Measurements from ENCODE around the gene TSPOAP1.

Gene TSPOAP1

DNA sequence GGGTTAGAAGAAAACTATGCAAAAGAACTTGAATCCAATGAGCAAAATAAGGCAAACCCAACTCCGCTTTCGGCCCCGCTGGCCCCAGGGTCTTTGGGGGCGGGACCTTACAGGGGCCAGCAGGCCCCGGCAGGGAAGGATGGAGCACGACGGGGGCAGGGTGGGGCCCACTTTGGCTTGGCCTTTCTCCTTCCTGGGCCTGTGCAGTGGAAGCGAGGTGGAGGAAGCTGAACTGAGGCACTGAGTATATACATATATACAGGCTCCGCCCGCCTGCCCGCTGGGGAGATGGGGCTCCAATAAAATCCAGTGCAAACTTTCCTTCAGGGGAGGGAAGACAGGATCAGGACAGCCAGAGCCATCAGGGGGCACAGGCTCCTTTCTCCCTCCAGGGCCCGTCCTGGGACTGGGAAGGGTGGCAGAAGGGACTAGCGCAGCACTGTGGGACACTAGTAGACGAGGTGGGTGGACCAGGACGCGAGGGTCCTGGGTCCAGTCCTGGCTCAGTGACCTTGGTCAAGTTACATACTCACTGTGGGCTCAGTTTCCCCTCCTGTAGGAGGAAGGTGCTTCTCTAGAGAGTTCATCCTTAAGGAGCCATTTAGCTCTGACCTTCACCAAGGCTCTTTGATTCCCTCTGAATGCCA is 27.0 kb downstream of the TSPOAP1 start:
- DNase-seq = no peak

DNA sequence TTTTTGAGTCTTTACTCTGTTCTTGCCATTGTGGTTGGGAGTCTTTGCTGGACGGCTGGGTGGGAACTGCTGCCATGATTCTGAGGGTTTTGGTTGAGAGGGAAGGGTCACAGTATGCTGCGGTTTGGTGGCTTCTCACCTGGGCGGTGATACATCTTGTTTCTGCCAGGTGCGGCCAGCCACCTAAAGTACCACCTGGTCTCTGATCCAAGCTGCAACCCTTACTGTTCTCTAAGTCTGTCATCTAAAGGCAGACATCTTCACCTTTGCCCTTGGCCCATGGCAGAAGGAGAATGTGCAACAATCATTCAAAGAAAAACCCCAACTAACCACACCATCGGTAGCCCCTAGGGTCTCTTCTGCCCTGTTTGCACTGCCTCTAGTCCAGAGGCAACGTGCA is 28.3 kb downstream of the TSPOAP1 start:
- DNase-seq = no peak

DNA sequence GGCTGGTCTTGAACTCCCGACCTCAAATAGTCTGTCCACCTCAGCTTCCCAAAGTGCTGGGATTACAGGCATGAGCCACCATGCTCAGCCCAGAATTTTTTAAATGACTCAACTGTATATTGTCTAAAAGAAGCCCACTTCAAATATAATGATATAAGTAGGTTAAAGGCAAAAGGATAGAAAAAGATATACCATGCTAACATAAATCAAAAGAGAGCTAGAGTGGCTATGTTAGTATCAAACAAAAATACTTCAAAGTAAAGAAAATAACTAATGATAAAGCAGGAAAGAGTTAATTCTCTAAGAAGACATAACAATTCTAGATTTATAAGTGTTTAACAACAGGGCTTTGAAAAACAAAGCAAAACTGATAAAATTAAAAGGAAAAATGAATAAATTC is 34.6 kb downstream of the TSPOAP1 start:
- DNase-seq = no peak

DNA sequence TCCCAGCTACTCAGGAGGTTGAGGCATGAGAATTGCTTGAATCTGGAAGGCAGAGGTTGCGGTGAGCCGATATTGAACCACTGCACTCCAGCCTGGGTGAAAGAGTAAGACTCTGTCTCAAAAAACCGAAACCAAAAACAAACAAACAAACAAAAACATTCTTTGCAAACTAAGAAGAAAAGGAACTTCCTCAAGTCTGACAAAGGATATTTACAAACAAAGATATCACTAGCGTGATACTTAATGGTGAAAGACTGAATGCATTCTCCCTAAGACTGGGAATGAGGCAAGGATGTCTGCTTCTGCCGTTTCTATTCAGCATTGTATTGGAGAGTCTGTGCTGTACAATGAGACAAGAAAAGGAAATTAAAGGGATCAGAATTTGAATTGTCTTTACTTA is 37.3 kb downstream of the TSPOAP1 start:
- DNase-seq = no peak

DNA sequence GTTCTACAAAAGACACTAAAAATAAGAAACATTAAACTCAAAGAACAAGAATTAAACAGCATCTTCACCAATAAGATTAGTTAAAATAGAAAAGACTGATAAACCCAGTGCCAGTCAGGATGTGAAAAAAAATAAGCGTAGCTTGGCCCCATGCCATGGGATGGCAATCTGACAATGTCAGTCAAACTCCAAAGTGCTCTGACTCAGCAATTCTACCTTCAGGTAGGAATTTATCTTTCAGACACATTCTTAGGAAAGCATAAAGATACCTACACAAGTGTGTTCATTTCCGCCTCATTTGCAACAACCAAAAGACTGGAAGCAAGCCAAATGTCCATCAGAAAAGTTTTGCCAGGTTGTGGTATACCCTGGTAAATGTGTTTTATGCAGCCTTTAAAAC is 38.7 kb downstream of the TSPOAP1 start:
- DNase-seq = no peak

DNA sequence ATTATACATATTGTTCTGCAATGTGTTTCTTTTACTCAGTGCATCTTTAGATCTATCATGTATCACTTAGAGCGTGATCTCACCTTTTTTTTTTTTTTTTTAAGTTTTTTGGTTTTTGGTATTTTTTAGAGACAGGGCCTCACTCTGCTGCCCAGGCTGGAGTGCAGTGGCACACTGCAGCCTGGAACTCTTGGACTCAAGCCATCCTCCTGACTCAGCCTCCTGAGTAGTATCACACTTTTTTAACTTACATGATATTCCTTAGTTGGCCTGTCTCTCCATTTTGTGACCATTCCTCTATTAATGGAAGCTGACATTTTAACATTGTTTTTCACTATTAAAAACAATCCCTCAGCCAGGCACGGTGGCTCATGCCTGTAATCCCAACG is 43.2 kb downstream of the TSPOAP1 start:
- no peak for DNase-seq

DNA sequence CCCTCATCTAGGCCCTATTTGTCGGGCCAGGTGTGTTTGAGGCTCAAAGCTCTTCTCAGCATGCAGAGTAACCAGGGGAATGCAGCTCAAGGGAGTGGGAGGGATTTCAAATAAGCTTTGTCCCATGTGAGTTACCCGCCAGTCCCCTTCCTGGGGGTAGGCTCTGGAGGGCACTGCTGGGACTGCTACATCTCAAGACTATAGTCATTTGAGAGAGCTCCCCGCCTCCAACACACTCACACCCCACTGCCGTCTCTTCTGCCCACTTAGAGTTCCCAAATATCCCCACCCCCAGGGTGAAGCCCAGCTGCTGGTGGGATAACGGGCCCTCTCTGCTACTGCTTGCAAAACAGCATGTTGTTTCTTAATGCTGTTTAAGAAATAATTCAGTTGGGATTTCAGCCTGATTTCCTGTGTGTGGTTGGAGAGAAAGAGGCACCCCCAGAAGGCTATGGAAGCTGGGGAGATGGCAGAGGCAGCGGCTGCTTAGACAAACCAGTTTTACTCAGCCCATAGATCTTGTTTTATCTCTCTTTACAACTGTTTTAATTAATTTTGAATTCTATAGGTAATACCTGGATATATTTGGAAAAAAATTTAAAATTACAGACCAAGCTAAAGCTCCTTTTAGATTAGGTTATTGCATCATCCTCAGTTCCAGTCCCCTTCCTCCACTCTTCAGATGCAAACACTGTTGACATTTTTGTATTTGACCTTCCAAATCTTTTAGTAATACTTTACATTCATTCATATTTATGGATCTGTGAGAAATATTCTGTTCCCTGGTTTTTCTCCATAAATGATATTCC is 43.8 kb downstream of the TSPOAP1 start:
- DNase-seq = no peak

DNA sequence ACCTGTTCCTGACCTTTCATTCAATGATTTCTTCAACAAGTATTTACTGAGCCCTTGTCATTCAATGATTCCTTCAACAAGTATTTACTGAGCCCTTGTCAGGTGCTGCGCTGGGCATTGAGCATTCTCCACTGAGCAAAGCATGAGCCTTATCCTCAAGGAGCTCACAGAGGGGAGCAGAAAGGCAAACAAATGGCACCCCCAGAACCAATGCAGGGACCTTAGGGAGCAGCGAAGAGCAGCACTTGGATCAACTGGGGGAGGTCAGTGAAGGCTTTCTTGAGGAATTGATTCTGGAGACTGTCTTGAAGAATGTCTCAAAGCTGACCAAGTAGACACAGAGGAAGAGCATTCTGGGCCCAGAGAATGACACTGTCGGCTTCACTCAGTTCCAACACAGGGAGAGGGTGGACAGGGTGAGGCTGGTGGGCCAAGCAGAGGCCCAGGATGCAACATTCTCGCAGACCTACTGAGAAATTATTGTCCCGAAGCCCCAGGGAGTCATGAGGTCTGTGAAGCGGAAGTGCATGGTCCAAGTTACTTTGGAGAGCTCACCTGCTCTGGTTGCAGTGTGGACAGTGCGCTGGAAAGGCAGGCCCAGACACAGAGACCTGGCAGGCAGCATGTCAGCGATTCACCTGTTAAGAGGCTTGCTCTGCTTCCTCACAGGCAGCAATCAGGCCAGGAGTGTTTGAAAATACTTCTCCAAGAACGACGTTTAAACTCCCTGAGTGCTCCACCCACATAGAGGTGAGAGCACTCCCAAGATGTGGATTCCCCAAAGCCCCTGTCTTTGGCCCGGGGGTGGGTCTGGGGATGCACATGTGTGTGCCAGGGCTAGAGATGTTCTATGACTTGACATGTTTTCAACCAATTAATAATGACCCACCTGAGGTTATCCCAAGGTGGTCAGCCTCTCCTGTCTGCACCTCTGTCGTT is 44.7 kb downstream of the TSPOAP1 start:
- no peak for DNase-seq

DNA sequence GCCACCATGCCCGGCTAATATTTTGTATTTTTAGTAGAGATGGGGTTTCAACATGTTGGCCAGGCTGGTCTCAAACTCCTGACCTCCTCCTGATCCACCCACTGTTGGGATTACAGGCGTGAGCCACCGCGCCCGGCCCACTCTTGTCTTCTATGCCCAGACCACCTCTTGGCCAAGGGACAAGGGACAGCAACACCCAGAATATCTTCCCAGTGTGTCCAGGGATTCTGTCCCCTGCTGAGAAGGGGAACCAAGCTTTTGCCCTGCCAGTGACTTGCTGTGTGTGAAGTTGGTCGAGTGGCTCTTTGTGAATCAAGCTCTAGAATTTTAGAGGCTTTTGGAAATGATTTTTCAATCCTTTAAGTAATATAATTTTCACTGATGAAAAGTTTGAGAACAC is 46.2 kb downstream of the TSPOAP1 start:
- DNase-seq = no peak

DNA sequence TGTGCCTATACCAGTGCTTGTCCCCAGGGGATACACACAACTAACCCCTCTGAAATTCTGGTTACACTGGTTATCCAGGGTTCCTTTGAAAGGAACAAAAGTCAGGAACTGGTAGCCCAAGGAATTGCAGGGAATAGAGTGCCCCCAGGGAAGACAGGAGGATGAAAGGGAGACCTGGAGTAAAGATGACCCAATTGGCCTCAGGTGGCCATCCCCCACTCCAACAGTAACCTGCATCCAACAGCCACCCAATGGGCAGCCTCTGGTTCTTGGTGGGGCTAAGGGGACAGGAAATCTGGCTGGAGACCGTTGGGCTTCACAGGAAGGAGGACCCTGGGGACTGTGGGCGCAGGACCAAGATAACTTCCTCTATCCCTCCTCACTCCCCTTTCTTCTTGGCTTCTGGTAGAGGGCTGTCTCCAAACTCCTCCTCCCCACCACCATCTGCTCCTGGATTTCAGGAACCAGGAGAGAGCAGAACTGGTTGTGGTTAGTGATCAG is 47.0 kb downstream of the TSPOAP1 start:
- no peak for DNase-seq

DNA sequence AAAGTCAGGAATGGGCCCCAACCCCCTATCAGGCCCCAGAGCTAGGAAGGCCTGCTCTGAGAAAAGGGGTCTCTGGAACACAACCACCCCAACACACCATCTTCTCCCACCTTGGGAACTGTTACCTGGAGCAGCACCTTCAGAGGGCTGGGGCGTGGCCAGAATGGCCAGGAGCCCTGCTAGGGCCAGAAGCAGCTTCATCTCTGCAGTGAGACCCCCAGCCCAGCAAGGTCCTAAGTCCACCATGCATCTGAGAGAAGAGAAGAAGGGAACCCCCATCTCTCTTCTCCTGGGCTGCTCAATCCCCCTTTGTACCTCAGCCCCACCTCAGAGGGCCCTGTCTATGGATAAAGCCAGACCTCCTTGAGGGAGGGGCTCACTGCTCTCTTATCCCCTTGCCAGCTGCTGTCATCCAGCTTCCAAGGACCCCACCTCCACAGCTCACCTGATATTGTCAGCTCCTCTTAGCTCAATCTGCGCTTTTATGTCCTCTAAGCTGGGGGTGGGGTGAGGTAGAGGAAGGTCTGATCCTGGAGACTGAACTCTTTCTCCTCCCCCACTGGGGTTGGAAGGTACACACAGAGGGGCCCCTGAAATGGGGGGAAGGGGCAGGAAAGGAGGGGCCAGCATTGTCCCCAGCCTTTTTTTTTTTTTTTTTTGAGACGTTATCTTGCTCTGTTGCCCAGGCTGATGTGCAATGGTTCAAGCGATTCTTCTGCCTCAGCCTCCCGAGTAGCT is 47.9 kb downstream of the TSPOAP1 start, which contains the start of gene MPO:
Gene MPO, minus strand, starts transcription at position 456 of the 738 bp plus-strand sequence. Its CDS starts 177 bp downstream, at position 279.
- no peak for DNase-seq

DNA sequence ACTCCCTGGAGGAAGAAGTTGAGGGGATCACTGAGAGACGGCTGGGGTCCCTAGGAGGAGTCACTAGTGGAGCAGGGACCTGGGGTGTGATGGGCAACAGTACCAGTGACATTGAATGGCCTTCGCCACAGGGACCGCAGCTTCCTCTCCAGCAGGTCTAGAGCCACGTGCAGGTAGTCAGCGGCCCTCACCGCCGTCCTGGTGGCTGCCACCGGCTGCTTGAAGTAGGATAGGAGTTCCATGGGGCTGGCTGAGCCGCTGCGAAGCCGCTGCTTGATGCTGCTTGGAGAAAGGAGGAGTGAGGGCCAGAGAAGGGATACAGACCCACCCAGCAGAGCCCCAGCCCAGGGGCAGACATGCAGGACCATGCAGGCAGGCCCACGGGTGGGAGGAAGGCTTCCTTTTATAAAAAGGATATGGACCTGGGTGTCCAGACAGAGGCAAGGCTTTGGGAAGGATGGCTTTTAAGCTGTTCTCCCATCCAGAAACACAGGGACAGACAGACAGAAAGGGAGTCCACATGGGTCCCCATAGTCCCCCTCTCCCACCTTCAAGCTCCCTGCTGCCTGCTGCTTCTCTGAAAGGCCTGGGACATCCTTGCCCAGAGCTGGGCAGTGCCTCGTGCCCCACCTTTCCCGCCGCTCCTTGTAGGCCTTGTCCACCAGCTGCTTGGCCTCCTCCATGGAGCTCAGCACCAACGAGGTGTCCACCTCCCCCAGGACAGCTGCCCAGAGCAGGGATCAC is 48.7 kb downstream of the TSPOAP1 start:
- no peak for DNase-seq

DNA sequence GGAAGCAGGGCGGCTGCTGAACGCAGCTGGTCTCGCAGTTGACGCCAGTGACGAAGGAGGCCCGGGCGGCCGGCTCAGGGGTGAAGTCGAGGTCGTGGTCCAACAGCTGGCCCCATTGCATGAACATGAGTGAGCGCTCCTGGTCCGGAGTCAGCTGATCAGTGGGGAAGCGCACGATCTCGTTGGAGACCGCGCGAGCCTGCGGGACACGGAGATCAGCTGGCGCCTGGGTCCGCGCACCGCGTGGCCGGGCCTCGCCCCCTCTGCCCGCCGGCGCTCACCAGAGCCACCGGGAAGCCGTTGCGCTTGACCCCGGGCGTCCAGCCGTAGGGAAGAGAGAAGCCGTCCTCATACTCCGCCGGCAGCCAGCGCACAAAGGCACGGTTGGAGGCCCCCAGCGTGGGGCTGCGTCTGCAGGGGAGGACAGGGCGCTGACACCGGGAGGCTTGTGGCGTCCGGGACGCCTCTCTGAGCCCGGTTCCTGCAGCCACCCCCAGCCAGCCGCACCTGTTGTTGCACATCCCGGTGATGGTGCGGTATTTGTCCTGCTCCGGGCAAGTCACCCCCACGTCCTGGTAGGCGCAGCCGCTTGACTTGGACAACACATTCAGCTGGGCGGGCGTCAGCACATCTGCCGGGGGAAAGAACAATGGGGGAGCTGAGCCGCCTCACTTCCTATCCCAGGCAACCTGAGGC is 49.4 kb downstream of the TSPOAP1 start:
- DNase-seq = no peak

DNA sequence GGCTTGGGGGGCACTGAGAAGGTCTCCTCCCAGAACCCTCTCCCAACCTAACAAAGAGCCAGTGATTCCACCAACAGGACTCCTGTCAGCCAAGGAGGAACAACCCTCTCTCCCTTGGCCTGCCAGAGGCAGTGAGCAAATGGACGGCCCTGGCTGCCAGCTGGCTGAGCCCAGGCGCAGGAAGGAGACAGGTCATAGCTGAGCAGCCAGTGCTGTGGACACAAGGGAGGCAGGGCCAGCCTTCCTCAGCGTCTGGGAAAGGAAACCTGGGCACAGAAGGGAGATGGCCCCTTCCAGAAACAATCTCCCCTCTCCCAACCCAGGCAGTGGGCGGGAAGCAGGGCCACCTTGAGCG is 50.0 kb downstream of the TSPOAP1 start:
- no peak for DNase-seq

DNA sequence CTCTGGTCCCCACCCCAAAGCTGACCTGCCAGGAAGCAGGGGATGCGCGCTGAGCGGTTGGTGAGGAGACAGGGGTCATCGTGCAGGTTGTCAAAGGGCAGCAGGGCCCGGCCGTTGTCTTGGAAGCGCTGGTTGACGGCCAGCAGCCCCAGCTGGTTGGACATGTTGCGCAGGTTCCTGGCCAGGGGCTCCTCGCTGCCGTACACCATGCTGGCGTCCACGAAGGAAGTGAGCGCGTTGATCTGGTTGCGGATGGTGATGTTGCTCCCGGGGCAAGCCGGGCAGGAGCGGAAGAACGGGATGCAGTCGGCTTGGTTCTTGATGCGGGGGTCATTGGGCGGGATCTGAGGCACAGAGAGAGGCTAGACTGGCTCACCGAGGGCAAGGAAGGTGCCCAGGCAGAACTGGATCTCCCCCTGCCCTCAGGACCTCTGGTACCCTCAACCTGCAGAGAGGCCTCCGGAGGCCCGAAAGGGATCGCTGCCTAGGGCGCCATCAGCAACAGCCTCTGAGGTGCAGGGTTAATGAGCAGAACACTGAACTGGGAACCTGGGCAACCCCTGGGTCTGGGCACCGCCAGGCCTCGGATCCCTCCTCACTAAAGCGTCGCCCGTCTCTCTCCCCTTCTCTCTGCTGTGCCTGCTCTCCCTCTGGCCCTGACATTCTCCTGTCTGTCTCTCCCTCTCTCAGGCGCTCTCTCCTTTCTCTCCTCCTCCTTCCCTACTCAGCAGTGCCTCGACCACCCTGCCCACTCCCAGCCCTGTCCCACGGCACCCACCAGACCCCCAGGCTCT is 50.6 kb downstream of the TSPOAP1 start:
- DNase-seq = no peak

DNA sequence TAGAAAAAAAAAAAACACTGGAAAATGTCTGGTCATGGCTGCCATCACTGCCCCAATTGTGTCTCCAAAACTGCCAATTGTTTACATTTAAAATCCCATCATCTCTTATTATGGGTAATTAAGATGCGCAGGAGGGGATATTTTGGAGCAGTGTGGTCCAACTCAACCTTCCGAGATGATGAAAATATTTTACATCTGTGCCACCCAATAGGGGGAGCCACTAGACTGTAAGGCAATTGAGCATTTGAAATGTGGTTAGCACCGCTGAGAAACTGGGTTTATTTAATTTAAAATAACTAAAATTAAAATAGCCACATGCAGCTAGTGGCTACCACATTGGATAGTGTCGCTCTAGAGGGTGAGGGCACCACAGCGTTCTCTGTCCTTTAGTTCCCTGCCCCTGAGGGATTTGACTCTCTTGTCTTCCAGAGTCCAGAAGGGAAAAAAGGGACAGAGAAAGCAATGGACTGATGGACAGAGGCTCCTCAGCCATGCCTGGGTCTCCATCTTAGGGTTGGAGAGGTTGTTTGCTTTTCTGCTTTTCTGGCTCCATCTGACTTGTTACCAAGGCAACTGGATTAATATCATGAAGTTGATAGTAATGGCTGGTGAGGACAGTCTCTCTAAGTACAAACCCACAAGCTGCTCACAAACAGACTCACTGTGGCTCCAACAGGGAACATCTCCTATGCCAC is 51.3 kb downstream of the TSPOAP1 start:
- peak; percentile 25 for DNase-seq

DNA sequence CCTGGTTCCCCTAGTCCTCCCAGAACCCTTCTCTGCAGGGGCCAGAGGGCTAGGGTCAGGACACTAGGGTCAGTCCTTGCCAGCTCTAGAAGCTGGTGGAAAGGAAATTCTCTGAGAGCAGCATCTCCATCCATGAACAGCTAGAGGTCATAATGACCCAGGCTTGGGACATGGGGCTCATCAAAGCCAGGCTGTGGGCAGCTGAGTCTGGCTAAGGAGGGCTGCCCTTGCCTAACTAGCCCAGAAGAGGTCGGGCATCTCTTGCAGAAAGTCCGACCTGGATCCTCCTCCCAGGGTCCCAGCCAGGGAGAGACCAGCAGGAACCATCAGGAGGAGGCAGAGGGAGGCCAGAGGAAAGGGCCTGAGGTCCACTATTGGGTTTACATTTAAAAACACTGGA is 52.2 kb downstream of the TSPOAP1 start:
- DNase-seq = no peak

DNA sequence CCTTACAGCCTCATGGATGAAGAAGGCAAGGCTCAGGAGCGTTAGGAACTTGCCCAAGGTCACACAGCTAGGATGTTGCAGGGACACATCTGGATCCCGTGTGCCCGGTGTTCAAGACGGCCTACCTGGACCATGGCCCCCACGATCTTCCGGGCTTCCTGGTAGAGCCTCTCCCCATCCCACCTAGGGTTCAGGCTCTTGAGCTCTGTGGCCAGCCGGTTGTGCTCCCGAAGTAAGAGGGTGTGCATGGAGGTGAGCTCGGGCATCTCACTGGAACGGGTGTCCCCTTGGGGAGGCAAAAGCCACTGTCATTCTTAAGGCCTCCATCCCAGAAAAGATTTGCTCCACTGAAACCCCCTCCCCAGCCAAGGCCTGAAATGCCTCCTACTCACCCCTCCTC is 53.2 kb downstream of the TSPOAP1 start:
- DNase-seq = no peak

DNA sequence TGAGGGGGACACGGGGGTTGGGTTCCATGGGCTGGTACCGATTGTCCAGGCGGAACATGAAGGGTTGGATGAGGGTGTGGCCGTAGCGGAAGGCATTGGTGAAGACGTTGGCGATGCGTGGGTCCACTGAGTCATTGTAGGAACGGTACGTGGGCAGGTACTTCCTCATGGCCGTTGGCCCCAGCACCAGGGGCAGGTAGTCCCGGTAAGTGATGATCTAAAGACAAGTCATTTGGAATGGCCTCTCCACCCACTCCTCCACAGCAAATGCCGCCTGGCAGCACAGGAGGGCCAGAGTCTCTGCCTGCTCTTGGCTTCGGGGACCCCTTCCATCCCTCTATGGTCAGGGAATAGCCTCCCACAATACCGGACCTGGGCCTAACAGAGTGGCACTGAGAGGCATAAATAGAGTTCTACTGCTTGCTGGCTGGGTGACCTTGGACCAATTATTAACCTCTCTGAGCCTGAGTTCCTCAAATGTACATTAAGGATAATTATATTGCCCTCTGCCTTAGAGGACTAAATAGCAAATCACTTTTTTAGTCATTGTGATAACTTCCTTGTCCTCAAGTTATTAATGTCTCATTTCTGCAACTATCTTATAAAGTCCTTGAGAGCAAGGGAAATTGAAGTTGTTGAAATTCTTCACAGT is 55.0 kb downstream of the TSPOAP1 start:
- DNase-seq = no peak

Measured in CD4-positive, alpha-beta T cell treated with Interleukin-6 for 4 hours (primary cell).